Measurements from ENCODE around the gene CACNG4.

CACNG4 gene

DNA sequence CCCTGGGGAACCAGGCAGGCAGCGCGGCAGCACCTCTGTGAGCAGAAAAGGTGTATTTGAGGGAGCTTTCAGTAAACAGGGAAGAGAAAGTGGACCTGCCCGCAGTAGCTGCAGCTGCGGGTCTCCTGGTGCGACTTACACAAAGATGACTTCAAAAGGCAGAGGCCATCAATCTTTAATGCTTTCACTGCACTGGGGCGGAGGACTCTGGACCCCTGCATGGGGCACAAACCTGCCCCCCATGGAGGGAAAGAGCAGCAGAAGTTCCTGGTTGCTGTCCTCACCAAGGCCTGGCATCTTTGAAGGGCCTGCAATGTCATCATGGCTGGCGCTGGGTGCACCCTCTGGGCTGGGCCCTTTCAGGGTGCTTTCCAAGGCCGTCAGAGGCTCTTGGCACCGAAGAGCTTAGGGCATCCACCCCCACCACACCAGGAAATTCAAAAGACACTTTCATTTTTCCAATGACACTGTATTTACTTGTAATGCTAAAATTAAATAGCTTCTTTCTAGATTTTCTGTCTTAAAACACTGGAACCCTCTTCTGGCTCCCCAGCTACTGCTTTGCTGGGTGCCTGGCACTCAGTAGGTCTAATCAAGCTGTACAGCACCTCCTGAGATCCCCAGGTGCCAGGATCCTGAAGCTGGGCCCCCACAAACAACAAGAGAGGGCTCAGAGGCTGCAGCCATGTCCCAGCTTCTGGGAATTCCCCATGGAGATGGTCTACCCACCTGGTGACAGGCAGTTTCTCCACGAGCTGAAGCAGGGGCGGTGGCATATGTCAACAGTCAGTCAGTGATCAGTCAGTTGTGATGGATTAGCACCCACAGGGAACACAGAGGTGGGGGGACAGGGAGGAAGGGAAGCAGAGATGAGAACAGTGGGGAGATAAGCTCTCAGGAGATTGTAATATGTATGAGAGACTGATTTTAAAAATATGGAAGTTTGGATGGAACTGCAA lies 77.7 kb downstream of the CACNG4 start:
- H3K36me3 ChIP-seq (ENCODE audit: insufficient read depth, low read depth, low read length) = no peaks in the 10 kb centered on the region
- H3K9me3 ChIP-seq (ENCODE audit: insufficient read depth, low read depth, low read length) = no peaks in the 10 kb centered on the region
- H3K9ac ChIP-seq (ENCODE audit: low read depth, low read length) = no peak overlapping the region
- H3K4me3 ChIP-seq (ENCODE audit: low read length) = no peak overlapping the region
- H3K27me3 ChIP-seq (ENCODE audit: insufficient read depth, low read length) = no peaks in the 10 kb centered on the region
- H3K4me1 ChIP-seq (ENCODE audit: insufficient read depth, low read length) = 0 out of 2 replicates have a peak, but pooled peaks cover 3% of the 10 kb centered on the region
- H3K27ac ChIP-seq (ENCODE audit: low read length) = no peak overlapping the region

GRCh38 chr17:67043283-67043682 lies 78.8 kb downstream of the CACNG4 start:
- H3K4me3 ChIP-seq (ENCODE audit: low read length) = no peak overlapping the region
- no peaks in the 10 kb centered on the region for H3K27me3 ChIP-seq (ENCODE audit: insufficient read depth, low read length)
- no peak overlapping the region for H3K9ac ChIP-seq (ENCODE audit: low read depth, low read length)
- no peaks in the 10 kb centered on the region for H3K36me3 ChIP-seq (ENCODE audit: insufficient read depth, low read depth, low read length)
- H3K9me3 ChIP-seq (ENCODE audit: insufficient read depth, low read depth, low read length) = peaks cover 7% of the 10 kb centered on the region; the same call in 1 of the 2 replicates
- H3K4me1 ChIP-seq (ENCODE audit: insufficient read depth, low read length) = 0 out of 2 replicates have a peak, but pooled peaks cover 3% of the 10 kb centered on the region
- no peak overlapping the region for H3K27ac ChIP-seq (ENCODE audit: low read length)

DNA sequence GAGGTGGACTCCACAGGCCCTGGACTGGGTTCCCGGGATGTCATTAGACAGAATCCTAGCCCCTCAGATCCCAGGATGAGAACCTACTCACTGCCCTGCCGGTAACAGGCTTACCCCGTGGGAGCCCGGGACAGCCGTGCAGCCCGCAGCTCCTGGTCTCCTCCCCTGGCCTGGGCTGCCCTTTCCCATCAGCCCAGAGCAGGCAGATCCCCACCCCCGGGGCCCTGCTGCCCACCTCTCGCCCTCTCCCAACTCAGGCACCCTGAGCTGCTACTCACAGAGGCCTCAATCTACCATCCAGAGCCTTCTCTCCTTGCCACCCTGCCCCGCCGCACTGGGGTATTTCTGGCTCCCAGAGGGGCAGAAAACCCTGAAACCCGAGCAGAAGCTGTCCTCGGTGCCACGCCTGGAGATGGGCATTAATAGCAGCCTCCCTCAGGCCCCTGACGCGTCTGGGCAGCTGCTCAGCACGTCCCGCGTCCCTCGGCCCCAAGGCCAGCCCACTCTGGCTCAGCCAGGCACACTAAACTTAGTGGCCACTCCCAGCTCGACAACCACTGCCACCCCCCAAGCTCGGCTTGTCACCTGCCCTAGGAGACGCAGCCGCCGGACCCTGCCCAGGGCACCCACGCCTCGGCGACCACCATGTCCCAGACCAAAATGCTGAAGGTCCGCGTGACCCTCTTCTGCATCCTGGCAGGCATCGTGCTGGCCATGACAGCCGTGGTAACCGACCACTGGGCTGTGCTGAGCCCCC lies 79.7 kb downstream of the CACNG4 start, which contains the start of gene CACNG1:
Gene CACNG1, plus strand, starts transcription at position 539 of the 757 bp plus-strand sequence. Its CDS starts 107 bp downstream, at position 646.
- Histone ChIP-seq H3K27me3 (ENCODE audit: insufficient read depth, low read length) (no peaks in the 10 kb centered on the region), H3K9ac (ENCODE audit: low read depth, low read length) (no peak within 1 kb of the TSS), H3K4me3 (ENCODE audit: low read length) (no peak within 1 kb of the TSS), H3K9me3 (ENCODE audit: insufficient read depth, low read depth, low read length) (peaks cover 16% of the 10 kb centered on the region), H3K36me3 (ENCODE audit: insufficient read depth, low read depth, low read length) (no peaks in the 10 kb centered on the region), H3K4me1 (ENCODE audit: insufficient read depth, low read length) (0 out of 2 replicates have a peak, but pooled peaks cover 1% of the 10 kb centered on the region), H3K27ac (ENCODE audit: low read length) (no peak within 1 kb of the TSS)

DNA sequence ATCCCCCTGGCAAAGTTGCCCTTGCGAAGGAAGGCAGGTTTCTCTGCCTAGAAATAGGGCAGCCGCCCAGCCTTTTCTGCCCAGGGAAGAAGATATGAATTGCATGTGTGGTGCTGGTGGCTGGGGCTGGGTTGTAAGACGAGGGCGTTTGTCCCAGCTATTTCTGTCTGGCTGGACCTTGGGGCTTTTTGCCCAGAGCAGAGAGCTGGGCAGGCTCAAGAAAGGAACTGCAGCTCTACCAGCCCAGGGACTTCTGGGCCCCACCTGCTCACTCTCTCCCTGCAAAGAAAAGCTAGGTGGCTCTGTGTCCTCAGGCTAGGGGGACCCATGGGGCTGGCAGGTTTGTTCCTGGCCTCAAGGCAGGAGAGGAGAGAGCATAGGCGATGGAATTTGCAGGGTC lies 80.4 kb downstream of the CACNG4 start:
- Histone ChIP-seq H3K4me1 (ENCODE audit: insufficient read depth, low read length) (no peaks in the 10 kb centered on the region), H3K27me3 (ENCODE audit: insufficient read depth, low read length) (no peaks in the 10 kb centered on the region)

DNA sequence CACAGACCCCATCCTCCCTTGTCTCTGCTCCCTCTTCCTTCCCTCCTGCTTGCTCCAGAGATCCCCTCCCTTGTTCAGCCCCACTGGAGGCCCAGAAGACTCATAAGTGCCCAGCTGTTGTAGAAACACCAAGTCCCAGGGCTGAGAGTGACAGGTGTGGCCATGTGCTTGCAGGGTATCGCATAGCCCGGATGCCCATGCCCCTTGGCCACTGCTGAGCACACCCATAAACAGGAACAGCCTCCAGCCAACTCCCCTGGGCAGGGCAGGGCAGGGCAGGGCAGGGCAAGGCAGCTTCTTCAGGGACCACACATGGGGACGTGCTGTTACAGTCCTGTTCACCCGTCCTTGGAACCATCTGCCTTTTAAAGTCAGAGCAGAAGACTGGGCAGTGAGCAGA lies 81.9 kb downstream of the CACNG4 start:
- Histone ChIP-seq H3K27me3 (ENCODE audit: insufficient read depth, low read length) (no peaks in the 10 kb centered on the region), H3K36me3 (ENCODE audit: insufficient read depth, low read depth, low read length) (no peaks in the 10 kb centered on the region), H3K9ac (ENCODE audit: low read depth, low read length) (no peak overlapping the region)

More for the DNA sequence above, 80.4 kb downstream of the CACNG4 start:
- no peak overlapping the region for H3K27ac ChIP-seq (ENCODE audit: low read length)
- H3K4me3 ChIP-seq (ENCODE audit: low read length) = no peak overlapping the region
- no peak overlapping the region for H3K9ac ChIP-seq (ENCODE audit: low read depth, low read length)
- peaks cover 23% of the 10 kb centered on the region for H3K9me3 ChIP-seq (ENCODE audit: insufficient read depth, low read depth, low read length)
- no peaks in the 10 kb centered on the region for H3K36me3 ChIP-seq (ENCODE audit: insufficient read depth, low read depth, low read length)

GRCh38 chr17:67047382-67047781 lies 82.9 kb downstream of the CACNG4 start:
- H3K27ac ChIP-seq (ENCODE audit: low read length) = no peak overlapping the region
- H3K9ac ChIP-seq (ENCODE audit: low read depth, low read length) = no peak overlapping the region
- peaks cover 23% of the 10 kb centered on the region for H3K9me3 ChIP-seq (ENCODE audit: insufficient read depth, low read depth, low read length)
- no peak overlapping the region for H3K4me3 ChIP-seq (ENCODE audit: low read length)
- H3K27me3 ChIP-seq (ENCODE audit: insufficient read depth, low read length) = no peaks in the 10 kb centered on the region
- H3K4me1 ChIP-seq (ENCODE audit: insufficient read depth, low read length) = no peaks in the 10 kb centered on the region
- no peaks in the 10 kb centered on the region for H3K36me3 ChIP-seq (ENCODE audit: insufficient read depth, low read depth, low read length)

More for the DNA sequence above, 81.9 kb downstream of the CACNG4 start:
- no peaks in the 10 kb centered on the region for H3K4me1 ChIP-seq (ENCODE audit: insufficient read depth, low read length)
- no peak overlapping the region for H3K4me3 ChIP-seq (ENCODE audit: low read length)
- no peak overlapping the region for H3K27ac ChIP-seq (ENCODE audit: low read length)
- peaks cover 23% of the 10 kb centered on the region for H3K9me3 ChIP-seq (ENCODE audit: insufficient read depth, low read depth, low read length)

DNA sequence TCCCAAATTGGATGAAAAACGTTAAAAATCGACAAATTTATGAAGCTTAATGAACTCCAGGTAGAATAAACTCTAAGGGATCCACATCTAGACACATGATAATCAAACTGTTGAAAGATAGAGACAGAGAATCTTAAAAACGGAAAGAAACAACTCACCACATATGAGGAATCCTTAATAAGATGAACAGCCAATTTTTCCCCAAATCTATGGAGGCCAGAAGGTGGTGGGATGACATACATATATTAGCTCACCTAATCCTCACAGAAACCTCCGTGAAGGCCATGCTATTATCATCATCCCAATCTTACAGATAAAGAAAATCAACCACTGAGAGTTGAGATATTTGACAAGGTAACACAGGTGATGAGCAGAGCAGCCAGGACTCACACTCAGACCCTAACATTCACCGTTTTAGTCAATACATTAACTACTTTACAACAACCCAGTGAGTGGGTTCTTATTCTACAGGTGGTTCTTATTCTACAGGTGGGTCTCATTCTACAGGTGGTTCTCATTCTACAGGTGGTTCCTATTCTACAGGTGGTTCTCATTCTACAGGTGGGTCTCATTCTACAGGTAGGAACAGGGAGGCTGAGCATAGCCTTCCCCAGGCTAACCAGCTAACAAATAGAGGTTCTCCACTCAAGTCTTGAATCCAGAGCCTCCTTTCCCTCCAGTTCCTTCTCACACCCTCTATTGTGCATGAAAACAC lies 84.7 kb downstream of the CACNG4 start:
- no peak overlapping the region for H3K4me3 ChIP-seq (ENCODE audit: low read length)
- H3K4me1 ChIP-seq (ENCODE audit: insufficient read depth, low read length) = no peaks in the 10 kb centered on the region
- no peaks in the 10 kb centered on the region for H3K27me3 ChIP-seq (ENCODE audit: insufficient read depth, low read length)
- H3K9ac ChIP-seq (ENCODE audit: low read depth, low read length) = no peak overlapping the region
- H3K27ac ChIP-seq (ENCODE audit: low read length) = no peak overlapping the region
- H3K36me3 ChIP-seq (ENCODE audit: insufficient read depth, low read depth, low read length) = no peaks in the 10 kb centered on the region
- H3K9me3 ChIP-seq (ENCODE audit: insufficient read depth, low read depth, low read length) = peaks cover 23% of the 10 kb centered on the region

- Histone ChIP-seq H3K36me3 (ENCODE audit: insufficient read depth, low read depth, low read length) (no peaks in the 10 kb centered on the region), H3K9ac (ENCODE audit: low read depth, low read length) (no peak overlapping the region), H3K4me3 (ENCODE audit: low read length) (no peak overlapping the region), H3K9me3 (ENCODE audit: insufficient read depth, low read depth, low read length) (peaks cover 23% of the 10 kb centered on the region), H3K27me3 (ENCODE audit: insufficient read depth, low read length) (no peaks in the 10 kb centered on the region), H3K27ac (ENCODE audit: low read length) (no peak overlapping the region), H3K4me1 (ENCODE audit: insufficient read depth, low read length) (no peaks in the 10 kb centered on the region)
Measured at GRCh38 chr17:67050066-67050465, 85.6 kb downstream of the CACNG4 start.

- no peaks in the 10 kb centered on the region for H3K4me1 ChIP-seq (ENCODE audit: insufficient read depth, low read length)
- H3K27ac ChIP-seq (ENCODE audit: low read length) = no peak overlapping the region
- H3K9ac ChIP-seq (ENCODE audit: low read depth, low read length) = no peak overlapping the region
- no peak overlapping the region for H3K4me3 ChIP-seq (ENCODE audit: low read length)
- H3K36me3 ChIP-seq (ENCODE audit: insufficient read depth, low read depth, low read length) = no peaks in the 10 kb centered on the region
- peaks cover 23% of the 10 kb centered on the region for H3K9me3 ChIP-seq (ENCODE audit: insufficient read depth, low read depth, low read length)
- H3K27me3 ChIP-seq (ENCODE audit: insufficient read depth, low read length) = no peaks in the 10 kb centered on the region
Measured at GRCh38 chr17:67050471-67051154, 86.1 kb downstream of the CACNG4 start.

GRCh38 chr17:67051155-67051538 lies 86.6 kb downstream of the CACNG4 start:
- no peak overlapping the region for H3K27ac ChIP-seq (ENCODE audit: low read length)
- no peaks in the 10 kb centered on the region for H3K36me3 ChIP-seq (ENCODE audit: insufficient read depth, low read depth, low read length)

DNA sequence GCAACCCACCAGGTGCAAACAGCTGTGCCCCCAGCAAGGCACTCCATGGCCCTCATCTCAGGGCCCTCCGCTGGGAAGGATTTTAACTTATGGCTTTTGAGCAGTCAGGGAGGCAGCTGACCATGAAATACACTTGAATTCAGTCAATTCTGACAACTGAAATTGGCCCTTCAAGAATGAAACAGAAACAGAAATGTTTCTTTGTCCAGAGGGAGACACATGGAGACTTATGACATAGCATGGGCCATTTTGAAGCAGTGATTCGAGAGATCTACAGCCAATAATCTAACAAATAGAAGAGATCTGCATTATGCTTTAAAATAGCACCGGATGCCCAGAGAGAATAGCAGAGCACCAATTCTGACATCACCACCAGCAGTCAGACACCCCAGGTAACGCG lies 87.3 kb downstream of the CACNG4 start:
- Histone ChIP-seq H3K9me3 (ENCODE audit: insufficient read depth, low read depth, low read length) (peaks cover 23% of the 10 kb centered on the region), H3K9ac (ENCODE audit: low read depth, low read length) (no peak overlapping the region), H3K27ac (ENCODE audit: low read length) (no peak overlapping the region), H3K27me3 (ENCODE audit: insufficient read depth, low read length) (no peaks in the 10 kb centered on the region), H3K4me3 (ENCODE audit: low read length) (no peak overlapping the region), H3K36me3 (ENCODE audit: insufficient read depth, low read depth, low read length) (no peaks in the 10 kb centered on the region), H3K4me1 (ENCODE audit: insufficient read depth, low read length) (no peaks in the 10 kb centered on the region)

More at GRCh38 chr17:67051155-67051538, 86.6 kb downstream of the CACNG4 start:
- Histone ChIP-seq H3K4me3 (ENCODE audit: low read length) (no peak overlapping the region), H3K9ac (ENCODE audit: low read depth, low read length) (no peak overlapping the region), H3K9me3 (ENCODE audit: insufficient read depth, low read depth, low read length) (peaks cover 23% of the 10 kb centered on the region), H3K27me3 (ENCODE audit: insufficient read depth, low read length) (no peaks in the 10 kb centered on the region), H3K4me1 (ENCODE audit: insufficient read depth, low read length) (no peaks in the 10 kb centered on the region)
